GM18508 (cell line): ENCODE measurements around the gene RBP3.

Source experiments
- ATAC-seq: cut with Tn5 transposase; IDR thresholded peaks from one replicate; pipeline ENCODE4 v1.9.1; 2021; ENCODE audit warnings: moderate number of reproducible peaks; ENCODE audit not compliant: insufficient read depth, unreplicated experiment

RBP3 gene

GRCh38 chr10:47369251-47369894 is 21.2 kb downstream of the RBP3 start:
- ATAC-seq = no peak

GRCh38 chr10:47370015-47370767 is 22.0 kb downstream of the RBP3 start:
- no peak for ATAC-seq

- no peak for ATAC-seq
Observed at GRCh38 chr10:47370878-47371277, 22.7 kb downstream of the RBP3 start.

GRCh38 chr10:47371629-47372485 is 23.7 kb downstream of the RBP3 start:
- ATAC-seq = no peak

- ATAC-seq = no peak
Observed at GRCh38 chr10:47372726-47373125, 24.6 kb downstream of the RBP3 start.

- ATAC-seq = no peak
Observed at GRCh38 chr10:47374611-47375536, 26.7 kb downstream of the RBP3 start.

- ATAC-seq = no peak
Observed at GRCh38 chr10:47376522-47377220, 28.5 kb downstream of the RBP3 start.

GRCh38 chr10:47378183-47378510 is 30.0 kb downstream of the RBP3 start:
- ATAC-seq = no peak

GRCh38 chr10:47378606-47379444 is 30.7 kb downstream of the RBP3 start:
- no peak for ATAC-seq

GRCh38 chr10:47379445-47379785 is 31.3 kb downstream of the RBP3 start:
- no peak for ATAC-seq

GRCh38 chr10:47379901-47380300 is 31.7 kb downstream of the RBP3 start:
- ATAC-seq = no peak

- no peak for ATAC-seq
Observed at GRCh38 chr10:47380341-47381102, 32.4 kb downstream of the RBP3 start.

GRCh38 chr10:47381103-47381395 is 32.9 kb downstream of the RBP3 start:
- no peak for ATAC-seq

GRCh38 chr10:47381427-47382379 is 33.5 kb downstream of the RBP3 start:
- ATAC-seq = no peak

- ATAC-seq = no peak
Observed at GRCh38 chr10:47383261-47384147, 35.3 kb downstream of the RBP3 start.
